Left kidney (tissue), 2 donors: ENCODE results near the gene FASTK. TPM values are rescaled to one million over a fixed set of nuclear protein-coding genes. Genes with fewer than 3 reads are reported as not detected.

ENCODE experiments used
- DNase-seq: peaks from one replicate; pipeline ENCODE4 v3.0.0-alpha.2; 2013
- polyA plus RNA-seq: library from polyadenylated mRNA; unstranded; fragments of 120-200 nt; gene quantifications from one replicate; pipeline ENCODE4 v1.2.1, GENCODE V29; 2013; ENCODE audit not compliant: insufficient read length

Gene FASTK
- polyA plus RNA-seq, 1 donor: 47.8 TPM

GRCh38 chr7:151082141-151083070 lies 1.8 kb upstream of the FASTK start:
- no peak for DNase-seq

GRCh38 chr7:151081170-151082101 lies 827 bp upstream of the FASTK start:
- no peak for DNase-seq

- no peak for DNase-seq
Observed at GRCh38 chr7:151080067-151080521, 515 bp downstream of the FASTK start.

- no peak for DNase-seq
Observed at GRCh38 chr7:151079199-151079910, 1.3 kb downstream of the FASTK start.

GRCh38 chr7:151078233-151079040 lies 2.2 kb downstream of the FASTK start:
- DNase-seq: no peak

GRCh38 chr7:151077705-151078232 lies 2.8 kb downstream of the FASTK start:
- no peak for DNase-seq

GRCh38 chr7:151076863-151077704 lies 3.5 kb downstream of the FASTK start:
- no peak for DNase-seq

- DNase-seq: no peak
Observed at GRCh38 chr7:151075978-151076426, 4.6 kb downstream of the FASTK start.

GRCh38 chr7:151075662-151075971 lies 5.0 kb downstream of the FASTK start:
- no peak for DNase-seq

- DNase-seq: no peak
Observed at GRCh38 chr7:151074817-151075661, 5.6 kb downstream of the FASTK start.

- no peak for DNase-seq
Observed at GRCh38 chr7:151073990-151074389, 6.6 kb downstream of the FASTK start.

GRCh38 chr7:151071032-151071866 lies 9.4 kb downstream of the FASTK start:
- no peak for DNase-seq

- DNase-seq: no peak
Observed at GRCh38 chr7:151070574-151070960, 10.0 kb downstream of the FASTK start.

GRCh38 chr7:151069841-151070573 lies 10.6 kb downstream of the FASTK start:
- no peak for DNase-seq

- no peak for DNase-seq
Observed at GRCh38 chr7:151068069-151068773, 12.4 kb downstream of the FASTK start.

GRCh38 chr7:151066273-151066974 lies 14.2 kb downstream of the FASTK start:
- no peak for DNase-seq
